Neural cell (in vitro differentiated cells): ENCODE measurements around the gene ALAS1. TPM values are rescaled to one million over a fixed set of nuclear protein-coding genes. Genes with fewer than 3 reads are reported as not detected.

Experiments
- H2AFZ ChIP-seq: fragments of 200-600, 300-800 bp; sonication (generic), shearing (Covaris generic); 2 replicates; pipeline ENCODE4 v1.6.0; 2014; ENCODE audit warnings: low read depth, mild to moderate bottlenecking, antibody characterized with exemption, low read length, moderate library complexity
- H3F3A ChIP-seq: fragments of 200-600 bp; shearing (Covaris generic); 2 replicates; pipeline ENCODE4 v1.6.1; 2016; ENCODE audit warnings: mild to moderate bottlenecking, moderate library complexity, mixed read lengths, antibody characterized with exemption, low read length; ENCODE audit not compliant: insufficient read depth, poor library complexity, severe bottlenecking
- H3K27ac ChIP-seq: fragments of 200-600, 300-800 bp; sonication (generic), shearing (Covaris generic); 2 replicates; pipeline ENCODE4 v1.5.1; 2014; ENCODE audit warnings: mild to moderate bottlenecking, low read length, moderate library complexity
- H3K27me3 ChIP-seq: fragments of 300-800, 200-600 bp; sonication (generic), shearing (Covaris generic); 2 replicates; pipeline ENCODE4 v1.6.0; 2014; ENCODE audit warnings: mild to moderate bottlenecking, low read depth, low read length, moderate library complexity; ENCODE audit not compliant: insufficient read depth
- H3K36me3 ChIP-seq: fragments of 300-800, 200-600 bp; sonication (generic), shearing (Covaris generic); 2 replicates; pipeline ENCODE4 v1.5.1; 2014; ENCODE audit warnings: mild to moderate bottlenecking, antibody characterized with exemption, low read length, moderate library complexity; ENCODE audit not compliant: insufficient read depth
- H3K4me2 ChIP-seq: fragments of 300-800, 200-600 bp; sonication (generic), shearing (Covaris generic); 2 replicates; pipeline ENCODE4 v1.6.0; 2014; ENCODE audit warnings: mild to moderate bottlenecking, low read length
- H3K4me3 ChIP-seq: fragments of 300-800, 200-600 bp; sonication (generic), shearing (Covaris generic); 2 replicates; pipeline ENCODE4 v1.5.1; 2014; ENCODE audit warnings: mild to moderate bottlenecking, low read length, moderate library complexity
- H3K79me2 ChIP-seq: fragments of 200-600 bp; shearing (Covaris generic); replicated peaks from 2 replicates; pipeline ENCODE4 v1.6.0; 2014; ENCODE audit warnings: mild to moderate bottlenecking, low read length, moderate library complexity; ENCODE audit not compliant: insufficient read depth
- H3K9ac ChIP-seq: fragments of 300-800, 200-600 bp; sonication (generic), shearing (Covaris generic); 2 replicates; pipeline ENCODE4 v1.6.1; 2016; ENCODE audit warnings: mild to moderate bottlenecking, low read length, mixed read lengths
- H3K9me2 ChIP-seq: fragments of 200-600 bp; shearing (Covaris generic); 2 replicates; pipeline ENCODE4 v1.6.1; 2016; ENCODE audit warnings: mild to moderate bottlenecking, low read length, mixed read lengths; ENCODE audit not compliant: insufficient read depth
- H3K9me3 ChIP-seq: fragments of 200-600, 300-800 bp; sonication (generic), shearing (Covaris generic); 2 replicates; pipeline ENCODE4 v1.6.1; 2016; ENCODE audit warnings: mild to moderate bottlenecking, mixed run types, low read length, moderate library complexity, mixed read lengths
- H4K20me1 ChIP-seq: fragments of 200-600 bp; shearing (Covaris generic); 2 replicates; pipeline ENCODE4 v1.6.1; 2016; ENCODE audit warnings: mild to moderate bottlenecking, mixed run types; ENCODE audit not compliant: insufficient read depth
- CTCF ChIP-seq: fragments of 450-650 bp; IDR thresholded peaks from 2 replicates; pipeline ENCODE4 v1.5.1; 2014; ENCODE audit warnings: antibody characterized with exemption, mild to moderate bottlenecking, moderate library complexity; ENCODE audit not compliant: poor library complexity, severe bottlenecking
- EP300 ChIP-seq: fragments of 450-650 bp; conservative IDR thresholded peaks from 2 replicates; pipeline ENCODE4 v1.6.1; 2014; ENCODE audit warnings: antibody characterized with exemption, mild to moderate bottlenecking, moderate library complexity; ENCODE audit not compliant: poor library complexity, severe bottlenecking
- EZH2 ChIP-seq: fragments of 200-600, 300-800 bp; shearing (Covaris generic), sonication (generic); IDR thresholded peaks from 2 replicates; pipeline ENCODE4 v1.6.1; 2014; ENCODE audit warnings: antibody characterized with exemption, low read length, borderline replicate concordance, mild to moderate bottlenecking; ENCODE audit not compliant: insufficient read depth, poor library complexity, severe bottlenecking
- MXI1 ChIP-seq: fragments of 450-650 bp; conservative IDR thresholded peaks from 2 replicates; pipeline ENCODE4 v1.6.1; 2014; ENCODE audit warnings: antibody characterized with exemption, mild to moderate bottlenecking; ENCODE audit not compliant: poor library complexity, severe bottlenecking
- POLR2AphosphoS5 ChIP-seq: IDR thresholded peaks from 2 replicates; pipeline ENCODE4 v1.6.1; 2012
- RAD21 ChIP-seq: fragments of 450-650 bp; conservative IDR thresholded peaks from 2 replicates; pipeline ENCODE4 v1.6.1; 2014; ENCODE audit warnings: antibody characterized with exemption, mild to moderate bottlenecking, moderate library complexity
- SMC3 ChIP-seq: fragments of 450-650 bp; conservative IDR thresholded peaks from 2 replicates; pipeline ENCODE4 v1.6.1; 2014; ENCODE audit warnings: antibody characterized with exemption, mild to moderate bottlenecking, moderate library complexity; ENCODE audit not compliant: poor library complexity
- TAF1 ChIP-seq: IDR thresholded peaks from 2 replicates; pipeline ENCODE4 v1.6.1; 2012; ENCODE audit warnings: low read depth
- polyA plus RNA-seq: library from polyadenylated mRNA; depleted of rRNA; stranded (reverse); fragments of >200 nt; gene quantifications from 2 replicates; pipeline ENCODE4 v1.2.3, GENCODE V29; 2014
- TF ChIP-seq, protein P1 (sequence below): IDR thresholded peaks from 2 replicates; pipeline ENCODE4 v1.6.1; 2012; ENCODE audit warnings: borderline replicate concordance

The ALAS1 gene
- polyA plus RNA-seq, 1 donor from 2014 or later = 66.0 TPM

- Histone ChIP-seq H2AFZ (no peak overlapping the region), H3K9me2 (no peaks in the 10 kb centered on the region), H3K36me3 (no peaks in the 10 kb centered on the region), H3K9me3 (no peaks in the 10 kb centered on the region), H3K9ac (no peak overlapping the region), H3F3A (no peaks in the 10 kb centered on the region), H3K4me3 (no peak overlapping the region), H3K27me3 (no peaks in the 10 kb centered on the region), H4K20me1 (no peaks in the 10 kb centered on the region), H3K79me2 (peaks cover 15% of the 10 kb centered on the region), H3K27ac (no peak overlapping the region), H3K4me2 (peak overlapping the region; percentile 89)
- TF ChIP-seq MXI1 (no peak), CTCF (no peak)
These were observed 983 bp upstream of the ALAS1 start for GRCh38 chr3:52196977-52197376.

GRCh38 chr3:52197499-52197841 lies 490 bp upstream of the ALAS1 start:
- H3K27me3 ChIP-seq = no peaks in the 10 kb centered on the region
- H3K9me3 ChIP-seq = no peaks in the 10 kb centered on the region
- peak overlapping the region; percentile 89 for H3K4me3 ChIP-seq
- peak overlapping the region; percentile 89 for H3K4me2 ChIP-seq
- no peaks in the 10 kb centered on the region for H4K20me1 ChIP-seq
- H3K79me2 ChIP-seq = peaks cover 15% of the 10 kb centered on the region
- H3K27ac ChIP-seq = peak overlapping the region; percentile 69
- peak overlapping the region; percentile 89 for H3K9ac ChIP-seq
- H2AFZ ChIP-seq = peak overlapping the region; percentile 96
- no peak for TF ChIP-seq EZH2
- no peak for TF ChIP-seq EP300
- no peak for TF ChIP-seq SMC3
- TF ChIP-seq TAF1 = no peak
- TF ChIP-seq, protein P1, sequence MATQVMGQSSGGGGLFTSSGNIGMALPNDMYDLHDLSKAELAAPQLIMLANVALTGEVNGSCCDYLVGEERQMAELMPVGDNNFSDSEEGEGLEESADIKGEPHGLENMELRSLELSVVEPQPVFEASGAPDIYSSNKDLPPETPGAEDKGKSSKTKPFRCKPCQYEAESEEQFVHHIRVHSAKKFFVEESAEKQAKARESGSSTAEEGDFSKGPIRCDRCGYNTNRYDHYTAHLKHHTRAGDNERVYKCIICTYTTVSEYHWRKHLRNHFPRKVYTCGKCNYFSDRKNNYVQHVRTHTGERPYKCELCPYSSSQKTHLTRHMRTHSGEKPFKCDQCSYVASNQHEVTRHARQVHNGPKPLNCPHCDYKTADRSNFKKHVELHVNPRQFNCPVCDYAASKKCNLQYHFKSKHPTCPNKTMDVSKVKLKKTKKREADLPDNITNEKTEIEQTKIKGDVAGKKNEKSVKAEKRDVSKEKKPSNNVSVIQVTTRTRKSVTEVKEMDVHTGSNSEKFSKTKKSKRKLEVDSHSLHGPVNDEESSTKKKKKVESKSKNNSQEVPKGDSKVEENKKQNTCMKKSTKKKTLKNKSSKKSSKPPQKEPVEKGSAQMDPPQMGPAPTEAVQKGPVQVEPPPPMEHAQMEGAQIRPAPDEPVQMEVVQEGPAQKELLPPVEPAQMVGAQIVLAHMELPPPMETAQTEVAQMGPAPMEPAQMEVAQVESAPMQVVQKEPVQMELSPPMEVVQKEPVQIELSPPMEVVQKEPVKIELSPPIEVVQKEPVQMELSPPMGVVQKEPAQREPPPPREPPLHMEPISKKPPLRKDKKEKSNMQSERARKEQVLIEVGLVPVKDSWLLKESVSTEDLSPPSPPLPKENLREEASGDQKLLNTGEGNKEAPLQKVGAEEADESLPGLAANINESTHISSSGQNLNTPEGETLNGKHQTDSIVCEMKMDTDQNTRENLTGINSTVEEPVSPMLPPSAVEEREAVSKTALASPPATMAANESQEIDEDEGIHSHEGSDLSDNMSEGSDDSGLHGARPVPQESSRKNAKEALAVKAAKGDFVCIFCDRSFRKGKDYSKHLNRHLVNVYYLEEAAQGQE = no peak
- TF ChIP-seq CTCF = no peak
- TF ChIP-seq MXI1 = no peak
- no peak for TF ChIP-seq RAD21
- no peak for TF ChIP-seq POLR2AphosphoS5
- H3F3A ChIP-seq = no peaks in the 10 kb centered on the region
- H3K36me3 ChIP-seq = no peaks in the 10 kb centered on the region
- no peaks in the 10 kb centered on the region for H3K9me2 ChIP-seq
